A549 treated with DMSO at 1 μM for 4 hours (cell line): Measurements from ENCODE around the gene CALM1. TPM values are rescaled to one million over a fixed set of nuclear protein-coding genes. Genes with fewer than 3 reads are reported as not detected.

Experiments used
- total RNA-seq: library from RNA; stranded (reverse); fragments of 200-300 nt; extraction: Qiagen RNA extraction; gene quantifications from 5 replicates; pipeline ENCODE4 v1.2.3, GENCODE V29; 2022; ENCODE audit warnings: low read depth

CALM1 gene
- 229 to 354 TPM (median 330 TPM) in 5 replicates for total RNA-seq

DNA sequence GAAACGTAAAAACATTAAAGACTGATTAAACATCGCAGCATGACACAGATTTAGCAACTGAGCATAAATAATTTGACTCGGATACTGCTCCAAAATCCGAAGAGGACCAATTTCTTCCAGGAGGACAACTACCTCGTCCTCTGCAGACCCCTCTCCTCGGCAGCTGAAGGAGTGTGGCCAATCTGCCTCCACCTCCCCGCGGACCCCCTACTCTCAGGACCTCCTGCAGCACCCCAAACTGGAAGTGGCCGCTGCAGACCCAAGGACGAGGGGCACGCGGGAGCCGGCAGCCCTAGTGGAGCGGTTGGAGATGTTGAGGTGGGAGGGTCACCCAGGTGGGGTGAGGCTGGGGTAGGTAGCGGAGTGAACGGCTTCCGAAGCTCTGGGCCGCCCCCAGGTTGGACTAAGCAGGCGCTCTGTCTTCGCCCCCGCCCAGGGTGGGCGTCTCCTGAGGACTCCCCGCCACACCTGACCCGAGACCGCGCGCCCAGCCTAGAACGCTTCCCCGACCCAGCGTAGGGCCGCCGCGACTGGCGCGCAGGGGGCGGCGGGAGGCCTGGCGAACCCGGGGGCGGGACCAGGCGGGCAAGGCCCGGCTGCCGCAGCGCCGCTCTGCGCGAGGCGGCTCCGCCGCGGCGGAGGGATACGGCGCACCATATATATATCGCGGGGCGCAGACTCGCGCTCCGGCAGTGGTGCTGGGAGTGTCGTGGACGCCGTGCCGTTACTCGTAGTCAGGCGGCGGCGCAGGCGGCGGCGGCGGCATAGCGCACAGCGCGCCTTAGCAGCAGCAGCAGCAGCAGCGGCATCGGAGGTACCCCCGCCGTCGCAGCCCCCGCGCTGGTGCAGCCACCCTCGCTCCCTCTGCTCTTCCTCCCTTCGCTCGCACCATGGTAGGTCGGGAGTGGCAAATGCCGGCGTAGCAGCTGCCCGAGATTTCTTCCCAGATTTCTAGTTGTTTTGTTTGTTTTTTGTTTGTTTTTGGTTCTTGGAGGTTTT is at the start of gene CALM1:
CALM1 (plus strand) TSS at position 689 of the 999 bp plus-strand sequence; CDS start at position 891, 202 bp downstream.

Other genes with a start within 250 kb of the CALM1 start
- gene PSMC1, start 140.5 kb upstream of the CALM1 start, total RNA-seq, result 227 to 327 TPM (median 240 TPM) in 5 replicates
- gene NRDE2, start 65.1 kb upstream of the CALM1 start, total RNA-seq, result 10.2 to 11.2 TPM (median 10.9 TPM) in 5 replicates